HG02885 (cell line): ENCODE data around the gene AGXT.

Source experiments
- ATAC-seq: cut with Tn5 transposase; IDR thresholded peaks from one replicate; pipeline ENCODE4 v1.9.1; 2021; ENCODE audit warnings: mild to moderate bottlenecking; ENCODE audit not compliant: unreplicated experiment, poor library complexity

The AGXT gene

GRCh38 chr2:240868286-240869108 is at the start of gene AGXT:
Gene AGXT (plus strand): TSS chr2:240868824. CDS start chr2:240868866, 42 bp downstream.
- ATAC-seq = no peak

- ATAC-seq = no peak
Measured at GRCh38 chr2:240819126-240819857, 49.3 kb upstream of the AGXT start.

- no peak for ATAC-seq
Measured at GRCh38 chr2:240819858-240820606, 48.6 kb upstream of the AGXT start, which contains the start of gene KIF1A. Gene KIF1A (minus strand): TSS chr2:240820219. CDS start chr2:240797752, 22,467 bp downstream.

- ATAC-seq = no peak
Measured at GRCh38 chr2:240820607-240821428, 47.8 kb upstream of the AGXT start.

- no peak for ATAC-seq
Measured at GRCh38 chr2:240821429-240821778, 47.2 kb upstream of the AGXT start.

- no peak for ATAC-seq
Measured at GRCh38 chr2:240822280-240822847, 46.3 kb upstream of the AGXT start.

GRCh38 chr2:240823449-240824336 is 44.9 kb upstream of the AGXT start:
- no peak for ATAC-seq

GRCh38 chr2:240825476-240825875 is 43.1 kb upstream of the AGXT start:
- no peak for ATAC-seq

GRCh38 chr2:240831594-240832204 is 36.9 kb upstream of the AGXT start:
- ATAC-seq = no peak

GRCh38 chr2:240832205-240832727 is 36.4 kb upstream of the AGXT start:
- ATAC-seq = peak; percentile 83

- ATAC-seq = no peak
Measured at GRCh38 chr2:240832921-240833494, 35.6 kb upstream of the AGXT start.

- no peak for ATAC-seq
Measured at GRCh38 chr2:240833724-240834285, 34.8 kb upstream of the AGXT start.

- ATAC-seq = no peak
Measured at GRCh38 chr2:240834377-240834975, 34.1 kb upstream of the AGXT start.

- no peak for ATAC-seq
Measured at GRCh38 chr2:240835528-240835927, 33.1 kb upstream of the AGXT start.

- no peak for ATAC-seq
Measured at GRCh38 chr2:240836781-240837467, 31.7 kb upstream of the AGXT start.

GRCh38 chr2:240837621-240838020 is 31.0 kb upstream of the AGXT start:
- no peak for ATAC-seq
